ENCODE measurements around the gene IVL. TPM values are rescaled to one million over a fixed set of nuclear protein-coding genes. Genes with fewer than 3 reads are reported as not detected.

Gene IVL, protein sequence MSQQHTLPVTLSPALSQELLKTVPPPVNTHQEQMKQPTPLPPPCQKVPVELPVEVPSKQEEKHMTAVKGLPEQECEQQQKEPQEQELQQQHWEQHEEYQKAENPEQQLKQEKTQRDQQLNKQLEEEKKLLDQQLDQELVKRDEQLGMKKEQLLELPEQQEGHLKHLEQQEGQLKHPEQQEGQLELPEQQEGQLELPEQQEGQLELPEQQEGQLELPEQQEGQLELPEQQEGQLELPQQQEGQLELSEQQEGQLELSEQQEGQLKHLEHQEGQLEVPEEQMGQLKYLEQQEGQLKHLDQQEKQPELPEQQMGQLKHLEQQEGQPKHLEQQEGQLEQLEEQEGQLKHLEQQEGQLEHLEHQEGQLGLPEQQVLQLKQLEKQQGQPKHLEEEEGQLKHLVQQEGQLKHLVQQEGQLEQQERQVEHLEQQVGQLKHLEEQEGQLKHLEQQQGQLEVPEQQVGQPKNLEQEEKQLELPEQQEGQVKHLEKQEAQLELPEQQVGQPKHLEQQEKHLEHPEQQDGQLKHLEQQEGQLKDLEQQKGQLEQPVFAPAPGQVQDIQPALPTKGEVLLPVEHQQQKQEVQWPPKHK
- not detected for total RNA-seq

DNA sequence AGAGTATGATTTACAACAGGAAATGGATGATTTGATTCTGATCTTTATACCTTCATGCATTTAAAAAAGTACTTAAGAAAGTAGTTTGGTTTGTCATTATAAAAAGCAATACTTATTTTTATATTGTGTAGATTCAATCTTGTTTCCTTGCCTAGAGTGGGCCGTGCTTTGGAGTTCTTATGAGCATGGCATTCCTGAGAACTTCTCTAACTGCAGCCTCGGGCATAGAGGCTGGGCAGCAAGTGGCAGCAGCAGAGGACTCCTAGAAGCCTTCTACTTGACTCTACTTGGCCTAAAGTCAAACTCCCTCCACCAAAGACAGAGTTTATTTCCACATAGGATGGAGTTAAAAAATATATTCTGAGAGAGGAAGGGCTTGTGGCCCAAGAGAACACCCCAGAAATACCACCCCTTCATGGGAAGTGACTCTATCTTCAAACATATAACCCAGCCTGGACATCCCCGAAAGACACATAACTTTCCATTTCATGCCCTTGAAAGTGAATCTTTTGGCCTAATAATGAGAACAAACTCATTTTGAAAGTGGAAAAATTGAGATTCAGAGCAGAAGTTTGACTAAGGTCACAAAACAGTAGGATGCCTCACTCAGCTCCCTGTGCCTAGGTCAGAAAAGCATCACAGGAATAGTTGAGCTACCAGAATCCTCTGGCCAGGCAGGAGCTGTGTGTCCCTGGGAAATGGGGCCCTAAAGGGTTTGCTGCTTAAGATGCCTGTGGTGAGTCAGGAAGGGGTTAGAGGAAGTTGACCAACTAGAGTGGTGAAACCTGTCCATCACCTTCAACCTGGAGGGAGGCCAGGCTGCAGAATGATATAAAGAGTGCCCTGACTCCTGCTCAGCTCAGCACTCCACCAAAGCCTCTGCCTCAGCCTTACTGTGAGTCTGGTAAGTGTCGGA, at the start of gene IVL:
Gene IVL (plus strand): TSS at position 861 of the 916 bp plus-strand sequence. CDS start 1,252 bp downstream, outside the sequence.

DNA sequence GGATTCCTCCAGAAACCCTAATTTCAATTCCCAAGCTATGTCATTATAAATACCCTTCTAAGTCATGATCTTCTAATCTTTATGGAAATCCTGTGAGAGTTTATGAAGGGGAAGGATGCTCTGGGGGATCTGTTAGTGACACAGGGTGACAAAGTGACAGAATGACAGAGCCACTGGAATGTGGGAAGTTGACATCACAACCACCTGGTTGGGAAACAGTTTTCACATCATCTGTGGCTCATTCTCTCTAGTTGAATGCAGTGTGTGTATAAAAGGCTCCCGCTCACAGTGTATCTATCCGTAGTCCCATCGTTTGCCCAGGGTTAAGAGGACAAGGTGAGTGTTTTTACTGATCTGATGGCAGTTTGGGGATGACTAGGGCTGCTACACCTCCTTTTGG, 48.6 kb upstream of the IVL start, which contains the start of gene LCE7A:
Gene LCE7A (plus strand): TSS at position 301 of the 400 bp plus-strand sequence. CDS start 702 bp downstream, outside the sequence.

DNA sequence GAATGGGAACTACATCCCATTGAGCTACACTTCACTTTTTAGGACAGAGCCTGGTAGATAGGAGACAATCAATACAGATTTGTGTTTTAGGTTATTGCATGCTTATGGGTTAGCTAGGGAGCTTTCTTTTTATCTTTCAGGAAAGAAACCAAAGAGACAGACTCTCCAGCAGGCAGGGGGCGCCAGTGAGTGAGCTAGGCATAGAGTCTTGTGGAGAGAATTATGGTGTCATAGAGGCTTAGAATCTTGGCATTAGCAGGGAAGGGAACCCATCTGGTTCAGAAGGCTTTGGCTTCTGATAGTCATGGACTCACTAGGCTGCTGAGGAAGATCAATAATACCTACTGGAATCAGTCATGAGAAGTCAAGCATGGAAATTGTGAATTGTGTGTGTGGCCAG, 30.3 kb upstream of the IVL start, which contains the start of gene SMCP:
Gene SMCP (plus strand): TSS at position 281 of the 400 bp plus-strand sequence. CDS start 6,101 bp downstream, outside the sequence.

DNA sequence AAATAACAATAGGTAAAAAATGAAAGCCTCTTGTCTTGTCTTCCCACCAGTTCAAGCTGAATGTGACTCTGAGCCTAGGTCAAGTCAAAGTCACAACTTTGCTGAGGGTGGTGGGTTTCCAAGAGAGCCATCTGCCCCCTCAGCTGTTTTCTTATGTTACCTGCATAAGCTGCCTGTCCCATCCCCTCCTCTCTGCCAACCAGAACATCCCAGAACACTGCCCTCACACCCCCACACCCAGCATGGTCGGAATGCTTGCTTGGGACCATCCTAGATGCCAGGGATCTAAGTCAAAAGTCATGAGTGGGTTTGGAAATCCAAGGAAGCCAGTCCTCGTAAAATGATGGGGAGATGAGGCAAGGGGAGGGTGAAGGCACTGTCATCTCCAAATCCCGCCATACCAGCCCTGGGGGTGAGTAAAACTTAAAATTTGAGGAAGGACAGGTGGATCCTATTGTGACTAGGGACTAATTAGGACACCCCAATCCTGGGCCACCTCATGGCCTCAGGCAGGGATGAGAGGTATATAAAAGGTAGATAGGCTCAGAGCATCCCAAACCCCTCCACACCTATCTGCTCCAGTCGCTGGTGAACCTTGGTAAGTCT, 38.4 kb downstream of the IVL start, which contains the start of gene SPRR5:
Gene SPRR5 (plus strand): TSS at position 556 of the 606 bp plus-strand sequence. CDS start 1,349 bp downstream, outside the sequence.

Other genes with a start within 250 kb of the IVL start
- gene LCE2D, start 245.2 kb upstream of the IVL start, total RNA-seq = not detected
- gene LCE2C, start 233.3 kb upstream of the IVL start, total RNA-seq = not detected
- not detected for gene LCE2B, start 222.4 kb upstream of the IVL start, total RNA-seq
- gene LCE2A, start 210.2 kb upstream of the IVL start, total RNA-seq = 1 to 10 TPM in 1 of 2 donors, under 1 TPM in 1; 0.69 to 1.3 TPM
- gene LCE4A, start 200.4 kb upstream of the IVL start, total RNA-seq = not detected
- gene KPRP, start 150.5 kb upstream of the IVL start, total RNA-seq = not detected
- gene LCE1F, start 133.4 kb upstream of the IVL start, total RNA-seq = not detected
- not detected for gene LCE1E, start 122.3 kb upstream of the IVL start, total RNA-seq
- gene LCE1D, start 111.8 kb upstream of the IVL start, total RNA-seq = not detected
- not detected for gene LCE1C, start 101.9 kb upstream of the IVL start, total RNA-seq
- gene LCE1B, start 96.6 kb upstream of the IVL start, total RNA-seq = not detected
- not detected for gene LCE1A, start 81.1 kb upstream of the IVL start, total RNA-seq
- not detected for gene LCE6A, start 65.7 kb upstream of the IVL start, total RNA-seq
- gene LCE7A, start 48.5 kb upstream of the IVL start, total RNA-seq = not detected
- gene SMCP, start 30.2 kb upstream of the IVL start, total RNA-seq = not detected
- gene SPRR5, start 38.7 kb downstream of the IVL start, total RNA-seq = not detected
- not detected for gene SPRR4, start 62.1 kb downstream of the IVL start, total RNA-seq
- gene SPRR1A, start 75.5 kb downstream of the IVL start, total RNA-seq = not detected
- gene SPRR3, start 93.2 kb downstream of the IVL start, total RNA-seq = under 1 TPM in 1 of 2 donors, not detected in 1; 0.34 TPM
- not detected for gene SPRR1B, start 122.7 kb downstream of the IVL start, total RNA-seq
- gene SPRR2D, start 132.6 kb downstream of the IVL start, total RNA-seq = not detected
- gene SPRR2A, start 149.0 kb downstream of the IVL start, total RNA-seq = not detected
- not detected for gene SPRR2B, start 163.1 kb downstream of the IVL start, total RNA-seq
- gene SPRR2E, start 186.0 kb downstream of the IVL start, total RNA-seq = not detected
- gene SPRR2F, start 205.0 kb downstream of the IVL start, total RNA-seq = not detected
- not detected for gene SPRR2G, start 242.3 kb downstream of the IVL start, total RNA-seq